CD4-positive, alpha-beta memory T cell (primary cell): ENCODE results near the gene PARL. TPM values are rescaled to one million over a fixed set of nuclear protein-coding genes. Genes with fewer than 3 reads are reported as not detected.
"Not testable (repeated sequence)": the region's sequence is repeated elsewhere in the genome, so short reads cannot be mapped to it uniquely, and the experiment has no call there.

ENCODE experiments used
- CTCF ChIA-PET: fragments of 350-600 bp; sonication (Branson Sonifier 250); formaldehyde crosslinking; loops from one replicate; lab custom pipeline; 2021; ENCODE audit warnings: inconsistent platforms; ENCODE audit not compliant: partially characterized antibody; lab: Charles Lee
- POLR2A ChIA-PET: fragments of 350-600 bp; sonication (Branson Sonifier 250); formaldehyde crosslinking; loops from one replicate; lab custom pipeline; 2021; ENCODE audit not compliant: partially characterized antibody; lab: Charles Lee
- DNase-seq, 5 donors: peaks; one replicate each; pipeline versions ENCODE4 v3.0.0 to v3.0.0-alpha.2; 2020 to 2022; ENCODE audit warnings: mixed read lengths in 1 of 5
- H3K27ac ChIP-seq: one replicate; pipeline ENCODE4 v1.7.0; 2013; ENCODE audit warnings: low read depth, low read length
- H3K27me3 ChIP-seq: 2 replicates; pipeline ENCODE4 v1.7.0; 2013; ENCODE audit warnings: mild to moderate bottlenecking, low read length, moderate library complexity; ENCODE audit not compliant: insufficient read depth
- H3K36me3 ChIP-seq: 2 replicates; pipeline ENCODE4 v1.7.0; 2013; ENCODE audit warnings: mild to moderate bottlenecking, low read length, moderate library complexity; ENCODE audit not compliant: insufficient read depth
- H3K4me1 ChIP-seq: 2 replicates; pipeline ENCODE4 v1.7.0; 2013; ENCODE audit warnings: mild to moderate bottlenecking, low read length, moderate library complexity; ENCODE audit not compliant: insufficient read depth
- H3K4me3 ChIP-seq, 2 donors: one replicate each; pipeline ENCODE4 v1.7.0; 2013; ENCODE audit warnings: low read length in 2 of 2, mild to moderate bottlenecking in 1 of 2
- H3K9me3 ChIP-seq, 2 donors: one replicate each; pipeline ENCODE4 v1.7.0; 2013; ENCODE audit warnings: low read length in 2 of 2, control low read depth in 1 of 2; ENCODE audit not compliant: control insufficient read depth in 1 of 2
- H3K27ac Mint-ChIP-seq, 7 donors: one replicate each; pipeline ENCODE4 v1.8.0; 2020 to 2021; ENCODE audit warnings: mixed read lengths in 7 of 7, mild to moderate bottlenecking in 6 of 7, inconsistent platforms in 3 of 7, moderate library complexity in 3 of 7
- H3K27me3 Mint-ChIP-seq, 2 donors: one replicate each; pipeline ENCODE4 v1.8.0; 2020 to 2021; ENCODE audit warnings: mixed read lengths in 2 of 2
- H3K36me3 Mint-ChIP-seq, 2 donors: one replicate each; pipeline ENCODE4 v1.8.0; 2020 to 2021; ENCODE audit warnings: mixed read lengths in 2 of 2, inconsistent platforms in 1 of 2, mild to moderate bottlenecking in 1 of 2
- H3K4me1 Mint-ChIP-seq, 4 donors: one replicate each; pipeline ENCODE4 v1.8.0; 2020 to 2021; ENCODE audit warnings: mixed read lengths in 4 of 4, mild to moderate bottlenecking in 1 of 4
- H3K4me3 Mint-ChIP-seq, 8 donors: one replicate each; pipeline ENCODE4 v1.8.0; 2020 to 2021; ENCODE audit warnings: mixed read lengths in 8 of 8, mild to moderate bottlenecking in 7 of 8, moderate library complexity in 6 of 8, inconsistent platforms in 3 of 8
- H3K9me3 Mint-ChIP-seq, 8 donors: one replicate each; pipeline ENCODE4 v1.8.0; 2020 to 2021; ENCODE audit warnings: mixed read lengths in 8 of 8, mild to moderate bottlenecking in 5 of 8, inconsistent platforms in 3 of 8, moderate library complexity in 1 of 8
- intact Hi-C: fragments of 100-400 bp; cut with micrococcal nuclease; formaldehyde crosslinking; loops from one replicate; pipeline ENCODE4 v1.15.1; 2023
- polyA plus RNA-seq, 2 donors: library from polyadenylated mRNA; unstranded; fragments of 300-500 nt; fragmentation: Illumina TruSeq; gene quantifications; one replicate each; pipeline ENCODE4 v1.2.3, GENCODE V29; 2021
- total RNA-seq, 2 experiments: library from RNA; stranded (reverse); gene quantifications; one replicate each; pipeline ENCODE4 v1.2.3, GENCODE V29; 2021

PARL gene
- total and polyA plus RNA-seq, 4 experiments from 2014 or later = 46.9 to 168 (median 75.1) TPM

DNA sequence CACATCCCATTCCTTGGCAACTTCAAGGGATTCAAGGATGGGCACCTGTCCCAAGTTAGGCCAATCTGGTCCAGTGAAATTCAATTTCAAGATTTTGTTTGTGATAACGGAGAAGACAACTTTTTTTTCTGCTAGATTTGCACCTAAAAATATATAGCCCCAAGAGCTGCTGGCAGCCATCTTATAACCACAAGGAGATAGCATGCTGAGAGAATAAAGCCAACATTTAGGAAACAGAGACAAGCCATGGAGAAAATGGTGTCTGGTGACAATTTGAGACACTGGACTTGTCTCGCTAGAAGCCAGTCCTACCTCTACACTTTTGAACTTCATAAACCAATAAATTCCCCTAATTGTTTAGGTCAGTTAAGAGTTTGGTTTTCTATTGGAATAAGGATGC, 5.4 kb downstream of the PARL start:
- H3K9me3 Mint-ChIP-seq = no peaks in the 10 kb centered on the region
- no peak overlapping the region for H3K4me3 Mint-ChIP-seq
- H3K9me3 ChIP-seq = no peaks in the 10 kb centered on the region
- ChIA-PET POLR2A (no interaction called here), CTCF (interaction anchor here (2.8 kb wide), 1 partner anchor 16 kb away, joined by 7 read pairs; no protein-coding TSS in a partner anchor)
- no peak for DNase-seq
- H3K27ac ChIP-seq = no peak overlapping the region
- no peak overlapping the region for H3K4me3 ChIP-seq
- no peaks in the 10 kb centered on the region for H3K27me3 ChIP-seq
- peaks cover 10 to 34% of the 10 kb centered on the region in 2 donors for H3K36me3 Mint-ChIP-seq
- H3K4me1 ChIP-seq = peaks cover 27% of the 10 kb centered on the region
- no peaks in the 10 kb centered on the region for H3K27me3 Mint-ChIP-seq
- intact Hi-C loops = no loop called here
- H3K36me3 ChIP-seq = no peaks in the 10 kb centered on the region
- H3K4me1 Mint-ChIP-seq = peaks cover 29 to 66% (median 50%) of the 10 kb centered on the region in 4 donors
- H3K27ac Mint-ChIP-seq = peak overlapping the region in 1 of 7 donors; percentile 47

DNA sequence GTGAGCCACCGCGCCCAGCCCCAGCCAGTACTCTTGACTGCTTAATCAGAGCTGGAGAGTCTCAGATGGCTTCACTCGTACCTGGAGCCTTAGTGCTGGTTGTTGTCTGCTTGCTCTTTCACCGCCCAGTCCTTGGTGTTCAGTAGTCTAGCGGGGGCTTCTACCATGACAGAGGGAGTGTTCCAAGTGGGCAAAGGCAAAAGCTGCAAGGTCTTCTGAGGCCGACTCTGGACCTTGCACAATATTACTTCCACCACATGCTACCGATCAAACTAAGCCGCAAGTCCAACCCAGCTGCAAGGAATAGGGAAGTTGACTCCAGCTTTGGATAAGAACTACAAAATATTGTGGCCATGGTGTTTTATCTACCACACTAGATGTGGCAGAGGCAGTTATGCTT, 6.6 kb downstream of the PARL start:
- DNase-seq = no peak
- no peak overlapping the region for H3K27ac ChIP-seq
- intact Hi-C loops = no loop called here

DNA sequence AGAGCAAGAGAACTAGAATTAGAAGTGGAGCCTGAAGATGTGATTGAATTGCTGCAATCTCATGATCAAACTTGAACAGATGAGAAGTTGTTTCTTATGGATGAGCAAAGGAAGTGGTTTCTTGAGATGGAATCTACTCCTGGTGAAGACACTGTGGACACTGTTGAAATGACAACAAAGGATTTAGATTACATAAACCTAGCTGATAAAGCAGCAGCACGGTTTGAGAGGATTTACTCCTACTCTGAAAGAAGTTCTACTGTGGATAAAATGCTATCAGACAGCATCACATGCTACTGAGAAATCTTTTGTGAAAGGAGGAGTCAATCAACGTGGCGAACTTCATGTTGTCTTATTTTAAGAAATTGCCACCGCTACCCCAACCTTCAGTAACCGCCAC, 7.5 kb downstream of the PARL start:
- H3K4me3 Mint-ChIP-seq = peak overlapping the region in 1 of 8 donors; percentile 15
- H3K27me3 Mint-ChIP-seq, H3K36me3 ChIP-seq, DNase-seq, CTCF ChIA-PET, H3K9me3 ChIP-seq, POLR2A ChIA-PET, H3K27ac ChIP-seq, H3K4me3 ChIP-seq, intact Hi-C loops, H3K27me3 ChIP-seq, H3K9me3 Mint-ChIP-seq: not testable (repeated sequence)
- H3K27ac Mint-ChIP-seq = peak overlapping the region in 1 of 7 donors; percentile 59
- peaks cover 10 to 29% of the 10 kb centered on the region in 2 donors for H3K36me3 Mint-ChIP-seq
- H3K4me1 ChIP-seq = peaks cover 12% of the 10 kb centered on the region
- peaks cover 25 to 62% (median 47%) of the 10 kb centered on the region in 4 donors for H3K4me1 Mint-ChIP-seq

More for the DNA sequence above, 6.6 kb downstream of the PARL start:
- no peaks in the 10 kb centered on the region for H3K27me3 Mint-ChIP-seq
- Histone ChIP-seq H3K27me3 (no peaks in the 10 kb centered on the region), H3K36me3 (no peaks in the 10 kb centered on the region), H3K9me3 (no peaks in the 10 kb centered on the region), H3K4me3 (no peak overlapping the region), H3K4me1 (peaks cover 21% of the 10 kb centered on the region)
- ChIA-PET CTCF (no interaction called here), POLR2A (no interaction called here)
- H3K27ac Mint-ChIP-seq = no peak overlapping the region
- H3K36me3 Mint-ChIP-seq = peaks cover 10 to 29% of the 10 kb centered on the region in 2 donors
- H3K9me3 Mint-ChIP-seq = no peaks in the 10 kb centered on the region
- H3K4me3 Mint-ChIP-seq = no peak overlapping the region
- peaks cover 22 to 62% (median 46%) of the 10 kb centered on the region in 4 donors for H3K4me1 Mint-ChIP-seq

DNA sequence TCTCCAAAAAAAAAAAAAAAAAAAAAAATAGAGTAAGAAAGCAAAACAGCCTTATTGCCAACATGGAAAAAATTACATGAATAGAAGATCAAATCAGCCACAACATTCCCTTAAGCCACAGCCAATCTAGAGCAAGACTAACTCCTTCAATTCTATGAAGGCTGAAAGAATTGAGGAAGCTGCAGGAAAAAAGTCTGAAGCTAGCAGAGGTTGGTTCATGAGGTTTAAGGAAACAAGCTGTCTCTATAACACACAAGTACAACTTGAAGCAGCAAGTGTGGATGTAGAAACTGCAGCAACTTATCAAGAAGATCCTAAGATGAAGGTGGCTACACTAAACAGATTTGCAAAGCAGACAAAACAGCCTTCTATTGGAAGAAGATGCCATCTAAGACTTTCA, 9.3 kb downstream of the PARL start:
- Mint-ChIP-seq H3K4me3 (no peak overlapping the region), H3K27ac (no peak overlapping the region), H3K27me3 (no peaks in the 10 kb centered on the region), H3K9me3 (no peaks in the 10 kb centered on the region), H3K36me3 (peaks cover 10 to 30% of the 10 kb centered on the region in 2 donors), H3K4me1 (peaks cover 35 to 70% (median 57%) of the 10 kb centered on the region in 4 donors)
- Histone ChIP-seq H3K27me3 (no peaks in the 10 kb centered on the region), H3K9me3 (no peaks in the 10 kb centered on the region), H3K4me1 (peaks cover 21% of the 10 kb centered on the region), H3K4me3 (no peak overlapping the region), H3K27ac (no peak overlapping the region), H3K36me3 (no peaks in the 10 kb centered on the region)
- CTCF ChIA-PET = interaction anchor here (1.9 kb wide), 1 partner anchor 9 kb away, joined by 14 read pairs; the partner anchor contains the start of gene PARL
- POLR2A ChIA-PET = interaction anchor here (1.9 kb wide), 1 partner anchor 9 kb away, joined by 7 read pairs; the partner anchor contains the start of gene PARL
- intact Hi-C loops = no loop called here
- DNase-seq = no peak

DNA sequence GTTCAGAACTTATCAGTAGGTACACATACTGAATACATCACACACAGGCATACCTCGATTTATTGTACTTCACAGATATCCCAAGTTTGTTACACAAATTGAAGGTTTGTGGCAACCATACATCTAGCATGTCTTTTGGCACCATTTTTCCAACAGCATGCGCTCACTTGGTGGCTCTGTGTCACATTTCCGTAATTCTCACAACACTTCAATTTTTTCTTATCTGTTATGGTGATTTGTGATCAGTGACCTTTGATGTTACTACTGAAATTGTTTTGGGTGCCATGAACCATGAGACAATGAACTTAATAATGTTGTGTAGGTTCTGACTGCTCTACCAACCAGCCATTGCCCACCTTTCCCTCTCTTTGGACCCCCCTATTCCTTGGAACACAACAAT, 10.8 kb downstream of the PARL start:
- H3K27me3 ChIP-seq = no peaks in the 10 kb centered on the region
- Mint-ChIP-seq H3K27me3 (no peaks in the 10 kb centered on the region), H3K36me3 (peaks cover 10 to 28% of the 10 kb centered on the region in 2 donors), H3K27ac (no peak overlapping the region), H3K4me3 (no peak overlapping the region), H3K9me3 (no peaks in the 10 kb centered on the region), H3K4me1 (peaks cover 33 to 63% (median 52%) of the 10 kb centered on the region in 4 donors)
- DNase-seq = no peak
- intact Hi-C loops = no loop called here
- H3K27ac ChIP-seq = no peak overlapping the region
- H3K9me3 ChIP-seq = no peaks in the 10 kb centered on the region
- POLR2A ChIA-PET = interaction anchor here (0.7 to 1.0 kb wide), 2 partner anchors 11 to 72 kb away, joined by 3 read pairs; partner anchors contain the start of gene PARL
- no peaks in the 10 kb centered on the region for H3K36me3 ChIP-seq
- CTCF ChIA-PET = interaction anchor here (0.7 to 1.9 kb wide), 2 partner anchors 11 to 25 kb away, joined by 3 to 14 read pairs; partner anchors contain the start of gene PARL
- H3K4me1 ChIP-seq = peaks cover 16% of the 10 kb centered on the region
- H3K4me3 ChIP-seq = no peak overlapping the region

DNA sequence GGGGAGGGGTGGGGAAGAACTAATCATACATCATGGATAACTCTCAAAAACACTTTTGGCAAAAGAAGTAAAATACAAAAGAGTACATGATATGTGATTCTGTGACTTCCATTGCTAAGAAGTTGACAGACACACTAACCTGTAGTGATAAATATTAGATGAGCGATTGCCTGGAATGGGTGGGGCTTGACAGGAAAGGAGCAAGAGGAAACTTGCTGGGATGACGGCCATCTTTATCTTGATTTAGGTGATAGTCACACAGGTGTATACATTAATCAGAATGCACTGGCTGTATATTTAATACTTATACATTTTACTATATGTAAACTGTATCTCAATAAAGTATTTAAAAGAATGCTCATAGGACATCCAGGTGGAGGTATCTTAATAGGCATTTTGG, 13.1 kb downstream of the PARL start:
- Histone ChIP-seq H3K27me3 (no peaks in the 10 kb centered on the region), H3K4me3 (no peak overlapping the region), H3K27ac (no peak overlapping the region), H3K4me1 (peaks cover 16% of the 10 kb centered on the region), H3K9me3 (no peaks in the 10 kb centered on the region), H3K36me3 (peaks cover 18% of the 10 kb centered on the region)
- Mint-ChIP-seq H3K4me1 (peaks cover 24 to 43% (median 35%) of the 10 kb centered on the region in 4 donors), H3K4me3 (no peak overlapping the region), H3K36me3 (peaks cover 6 to 20% of the 10 kb centered on the region in 2 donors), H3K9me3 (no peaks in the 10 kb centered on the region), H3K27me3 (no peaks in the 10 kb centered on the region), H3K27ac (no peak overlapping the region)
- POLR2A ChIA-PET = interaction anchor here (1.0 kb wide), 1 partner anchor 13 kb away, joined by 3 read pairs; the partner anchor contains the start of gene PARL
- CTCF ChIA-PET = interaction anchor here (1.2 kb wide), 1 partner anchor 13 kb away, joined by 7 read pairs; the partner anchor contains the start of gene PARL
- intact Hi-C loops = no loop called here
- DNase-seq = no peak

DNA sequence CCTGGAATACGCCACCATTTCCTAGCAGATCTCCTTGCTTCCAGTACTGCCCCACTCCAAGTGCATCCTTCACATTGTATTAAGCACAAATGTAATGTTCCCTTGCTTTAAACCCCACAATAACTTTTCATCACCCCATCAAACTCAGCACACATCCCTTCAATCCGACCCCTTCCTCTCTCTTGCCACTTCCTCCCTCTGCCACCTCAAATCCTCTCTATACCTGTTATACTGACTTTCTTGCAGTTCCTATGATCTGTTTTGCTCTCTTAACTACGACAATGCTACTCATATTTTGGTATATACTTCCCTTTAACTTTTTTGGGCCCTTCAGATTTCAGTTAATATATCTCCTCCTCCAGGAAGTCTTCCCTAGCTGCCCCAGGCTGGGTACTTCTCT, 14.1 kb downstream of the PARL start:
- Histone ChIP-seq H3K9me3 (no peaks in the 10 kb centered on the region), H3K36me3 (peaks cover 27% of the 10 kb centered on the region), H3K4me1 (peaks cover 16% of the 10 kb centered on the region), H3K27ac (no peak overlapping the region), H3K27me3 (no peaks in the 10 kb centered on the region), H3K4me3 (no peak overlapping the region)
- H3K9me3 Mint-ChIP-seq = no peaks in the 10 kb centered on the region
- peaks cover 24 to 38% (median 31%) of the 10 kb centered on the region in 4 donors for H3K4me1 Mint-ChIP-seq
- CTCF ChIA-PET = no interaction called here
- intact Hi-C loops = no loop called here
- H3K27ac Mint-ChIP-seq = peak overlapping the region in 3 of 7 donors; percentile 3 to 48 (median 19)
- no peaks in the 10 kb centered on the region for H3K27me3 Mint-ChIP-seq
- no peak overlapping the region for H3K4me3 Mint-ChIP-seq
- H3K36me3 Mint-ChIP-seq = peaks cover 9 to 26% of the 10 kb centered on the region in 2 donors
- no peak for DNase-seq
- POLR2A ChIA-PET = interaction anchor here (1.0 kb wide), 1 partner anchor 14 kb away, joined by 3 read pairs; the partner anchor contains the start of gene PARL
